HG03135 (cell line): ENCODE results near the gene ANO7.
A peak's percentile ranks its signal among the peaks of the same experiment; 100 is the strongest.

Experiments used
- ATAC-seq: cut with Tn5 transposase; IDR thresholded peaks from one replicate; pipeline ENCODE4 v1.9.1; 2021; ENCODE audit warnings: mild to moderate bottlenecking, moderate library complexity; ENCODE audit not compliant: unreplicated experiment

Gene ANO7

GRCh38 chr2:241207151-241207550, 18.7 kb downstream of the ANO7 start:
- no peak for ATAC-seq

DNA sequence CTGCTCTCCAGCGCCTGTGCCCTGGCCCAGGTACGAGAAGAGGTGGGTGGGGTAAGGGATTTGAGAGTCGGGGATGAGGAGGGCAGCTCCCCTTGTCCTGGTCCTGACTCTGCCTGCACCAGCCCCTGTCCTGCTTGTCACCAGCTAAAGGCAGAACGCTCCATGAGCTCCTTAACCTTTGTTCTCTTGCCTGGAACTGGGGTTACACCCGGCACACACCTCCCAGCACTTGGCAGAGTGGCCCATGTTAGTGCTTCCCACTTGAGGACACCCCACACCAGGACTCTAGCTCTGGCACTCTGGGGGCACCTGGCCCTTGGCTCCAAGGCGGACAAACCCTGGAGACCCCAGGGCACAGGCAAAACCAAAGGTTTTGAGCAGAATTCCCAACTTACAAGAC, 19.2 kb downstream of the ANO7 start:
- no peak for ATAC-seq

- ATAC-seq, result no peak
These were observed 19.6 kb downstream of the ANO7 start for GRCh38 chr2:241208058-241208457.

- ATAC-seq, result no peak
These were observed 20.8 kb downstream of the ANO7 start for GRCh38 chr2:241209271-241209670.

GRCh38 chr2:241211276-241211675, 22.8 kb downstream of the ANO7 start:
- no peak for ATAC-seq

DNA sequence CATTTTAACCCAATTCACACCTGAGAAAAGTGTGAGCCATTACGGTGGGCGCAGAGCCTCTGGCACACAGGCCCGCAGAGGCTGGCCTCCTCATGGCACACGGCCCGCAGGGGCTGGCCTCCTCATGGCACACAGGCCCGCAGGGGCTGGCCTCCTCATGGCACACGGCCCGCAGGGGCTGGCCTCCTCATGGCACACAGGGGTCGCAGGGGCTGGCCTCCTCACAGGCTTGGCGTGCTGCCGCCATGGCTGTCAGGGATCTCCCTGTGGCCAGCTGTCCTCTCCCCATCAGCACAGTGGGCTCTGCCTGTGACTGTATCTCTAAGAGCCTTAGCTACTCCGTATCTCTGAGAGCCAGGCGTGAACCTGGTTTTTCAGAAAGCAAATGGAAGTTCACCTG, 24.6 kb downstream of the ANO7 start:
- no peak for ATAC-seq

- no peak for ATAC-seq
These were observed 25.1 kb downstream of the ANO7 start for GRCh38 chr2:241213567-241213966.

GRCh38 chr2:241214209-241214608, 25.7 kb downstream of the ANO7 start:
- ATAC-seq, result no peak

- ATAC-seq, result no peak
These were observed 26.3 kb downstream of the ANO7 start for GRCh38 chr2:241214766-241215165.

DNA sequence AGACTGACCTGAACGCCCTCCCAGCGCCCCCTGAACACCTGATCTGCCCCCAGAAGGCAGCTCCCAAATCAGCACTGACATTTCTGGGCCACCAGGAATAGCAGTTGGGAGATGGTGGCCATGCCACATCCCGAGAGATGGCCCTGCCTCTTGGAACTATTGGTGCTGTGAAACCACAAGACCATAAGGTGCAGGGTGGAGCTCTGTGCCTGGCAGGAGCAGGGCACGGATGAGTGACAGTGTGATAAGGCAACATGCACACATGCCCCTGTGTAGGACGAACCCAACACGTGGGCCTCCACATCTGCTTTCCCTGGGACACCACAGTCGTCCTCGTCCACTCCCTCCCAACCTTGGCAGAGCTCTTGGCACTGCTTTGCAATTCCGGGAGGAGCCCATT, 26.9 kb downstream of the ANO7 start:
- ATAC-seq, result no peak

GRCh38 chr2:241216211-241216761, 27.8 kb downstream of the ANO7 start:
- no peak for ATAC-seq

DNA sequence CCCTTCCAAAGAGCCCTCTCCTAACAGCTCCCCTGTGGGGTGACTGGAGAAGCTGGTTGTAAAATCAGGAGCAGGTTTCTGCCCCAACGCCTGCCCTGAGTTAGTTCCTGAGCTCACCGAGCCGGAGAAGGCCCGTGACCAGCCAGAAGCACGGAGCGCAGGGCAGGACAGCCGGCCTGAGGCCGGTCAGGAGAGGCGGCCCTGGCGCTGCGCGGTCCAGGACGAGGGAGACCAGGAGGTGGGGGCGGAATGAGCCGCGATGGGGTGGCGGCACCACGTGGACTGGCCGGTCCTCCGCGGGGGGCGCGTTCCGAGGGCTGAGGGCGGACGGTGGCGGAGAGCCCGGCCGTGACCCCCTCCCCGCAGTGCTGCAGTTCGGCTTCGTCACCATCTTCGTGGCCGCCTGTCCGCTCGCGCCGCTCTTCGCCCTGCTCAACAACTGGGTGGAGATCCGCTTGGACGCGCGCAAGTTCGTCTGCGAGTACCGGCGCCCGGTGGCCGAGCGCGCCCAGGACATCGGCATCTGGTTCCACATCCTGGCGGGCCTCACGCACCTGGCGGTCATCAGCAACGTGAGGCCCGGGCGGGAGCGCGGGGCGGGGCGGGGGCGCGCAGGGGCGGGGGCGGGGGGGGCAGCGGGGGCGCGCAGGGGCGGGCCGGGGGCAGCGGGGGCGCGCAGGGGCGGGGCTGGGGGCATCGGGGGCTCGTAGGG, 29.0 kb downstream of the ANO7 start:
- peak; percentile 59 for ATAC-seq

GRCh38 chr2:241218131-241219029, 29.9 kb downstream of the ANO7 start:
- ATAC-seq, result no peak

GRCh38 chr2:241219030-241219382, 30.5 kb downstream of the ANO7 start:
- ATAC-seq, result no peak

- ATAC-seq, result no peak
These were observed 31.4 kb downstream of the ANO7 start for GRCh38 chr2:241219856-241220356.

DNA sequence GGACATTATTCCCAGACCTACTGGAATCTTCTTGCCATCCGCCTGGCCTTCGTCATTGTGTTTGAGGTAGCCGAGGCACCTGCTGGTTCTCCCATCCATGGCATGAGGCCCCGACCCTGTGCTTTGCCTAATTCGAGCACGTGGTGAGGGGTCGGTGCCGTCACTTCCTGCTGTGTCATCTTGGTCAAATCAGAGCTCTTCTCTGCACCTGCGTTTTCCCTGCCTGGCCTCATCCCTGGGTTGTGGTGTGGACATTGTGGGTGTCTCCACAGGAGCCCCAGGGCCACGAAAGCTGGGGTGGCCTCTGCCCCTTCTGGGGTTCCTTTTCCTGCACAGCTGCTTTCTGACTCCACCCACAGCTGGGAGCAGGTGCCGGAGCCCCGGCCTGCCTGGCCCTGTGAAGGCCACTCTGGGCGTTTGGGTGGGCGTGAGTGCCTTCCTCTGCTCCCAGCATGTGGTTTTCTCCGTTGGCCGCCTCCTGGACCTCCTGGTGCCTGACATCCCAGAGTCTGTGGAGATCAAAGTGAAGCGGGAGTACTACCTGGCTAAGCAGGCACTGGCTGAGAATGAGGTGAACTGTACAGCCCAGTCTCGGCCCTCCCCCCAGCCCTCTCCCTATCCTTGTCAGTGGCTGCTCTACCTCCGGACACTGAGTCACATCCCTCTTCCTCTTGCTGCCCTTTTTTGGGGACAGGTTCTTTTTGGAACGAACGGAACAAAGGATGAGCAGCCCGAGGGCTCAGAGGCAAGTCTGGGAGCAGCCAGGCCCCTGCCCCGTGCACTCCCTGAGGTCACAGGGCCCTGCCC, 34.9 kb downstream of the ANO7 start:
- no peak for ATAC-seq

DNA sequence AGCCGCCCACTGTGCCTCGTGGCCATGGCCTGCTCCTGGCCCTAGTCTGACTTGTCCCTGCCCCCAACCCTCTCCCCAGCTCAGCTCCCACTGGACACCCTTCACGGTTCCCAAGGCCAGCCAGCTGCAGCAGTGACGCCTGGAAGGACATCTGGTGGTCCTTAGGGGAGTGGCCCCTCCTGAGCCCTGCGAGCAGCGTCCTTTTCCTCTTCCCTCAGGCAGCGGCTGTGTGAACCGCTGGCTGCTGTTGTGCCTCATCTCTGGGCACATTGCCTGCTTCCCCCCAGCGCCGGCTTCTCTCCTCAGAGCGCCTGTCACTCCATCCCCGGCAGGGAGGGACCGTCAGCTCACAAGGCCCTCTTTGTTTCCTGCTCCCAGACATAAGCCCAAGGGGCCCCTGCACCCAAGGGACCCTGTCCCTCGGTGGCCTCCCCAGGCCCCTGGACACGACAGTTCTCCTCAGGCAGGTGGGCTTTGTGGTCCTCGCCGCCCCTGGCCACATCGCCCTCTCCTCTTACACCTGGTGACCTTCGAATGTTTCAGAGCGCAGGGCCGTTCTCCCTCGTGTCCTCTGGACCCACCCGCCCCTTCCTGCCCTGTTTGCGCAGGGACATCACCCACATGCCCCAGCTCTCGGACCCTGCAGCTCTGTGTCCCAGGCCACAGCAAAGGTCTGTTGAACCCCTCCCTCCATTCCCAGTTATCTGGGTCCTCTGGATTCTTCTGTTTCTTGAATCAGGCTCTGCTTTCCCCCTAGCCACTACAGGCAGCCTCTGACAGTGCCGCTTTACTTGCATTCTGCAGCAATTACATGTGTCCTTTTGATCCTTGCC, 35.8 kb downstream of the ANO7 start:
- ATAC-seq, result no peak

GRCh38 chr2:241224851-241225438, 36.5 kb downstream of the ANO7 start:
- no peak for ATAC-seq

- no peak for ATAC-seq
These were observed 37.1 kb downstream of the ANO7 start for GRCh38 chr2:241225545-241225944.

DNA sequence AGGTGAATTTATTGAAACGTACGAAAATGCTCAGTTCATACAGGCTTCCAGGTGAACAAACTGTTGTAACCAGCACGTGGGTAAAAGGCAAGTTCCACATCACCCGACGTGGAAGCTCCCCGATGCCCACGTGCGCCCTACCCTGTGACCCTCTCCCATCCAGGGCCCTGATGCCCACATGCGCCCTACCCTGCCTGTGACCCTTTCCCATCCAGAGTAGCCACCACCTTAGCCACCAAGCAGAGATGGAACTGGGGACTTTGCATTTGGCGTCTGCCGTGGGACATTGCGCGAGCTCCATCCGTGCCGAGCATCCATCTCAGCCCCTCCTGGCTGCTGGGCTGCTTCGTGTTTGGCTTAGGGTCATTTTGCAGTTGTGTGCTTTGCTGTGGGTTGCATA, 37.5 kb downstream of the ANO7 start:
- ATAC-seq, result no peak
